LNCAP (cell line): ENCODE data around the gene RP9.

Experiments used
- TF ChIP-seq, protein P1 (sequence below): fragments of 450-650 bp; IDR thresholded peaks from 2 replicates; pipeline ENCODE4 v1.5.1; 2017; ENCODE audit warnings: mild to moderate bottlenecking

Gene RP9, protein sequence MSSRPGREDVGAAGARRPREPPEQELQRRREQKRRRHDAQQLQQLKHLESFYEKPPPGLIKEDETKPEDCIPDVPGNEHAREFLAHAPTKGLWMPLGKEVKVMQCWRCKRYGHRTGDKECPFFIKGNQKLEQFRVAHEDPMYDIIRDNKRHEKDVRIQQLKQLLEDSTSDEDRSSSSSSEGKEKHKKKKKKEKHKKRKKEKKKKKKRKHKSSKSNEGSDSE

DNA sequence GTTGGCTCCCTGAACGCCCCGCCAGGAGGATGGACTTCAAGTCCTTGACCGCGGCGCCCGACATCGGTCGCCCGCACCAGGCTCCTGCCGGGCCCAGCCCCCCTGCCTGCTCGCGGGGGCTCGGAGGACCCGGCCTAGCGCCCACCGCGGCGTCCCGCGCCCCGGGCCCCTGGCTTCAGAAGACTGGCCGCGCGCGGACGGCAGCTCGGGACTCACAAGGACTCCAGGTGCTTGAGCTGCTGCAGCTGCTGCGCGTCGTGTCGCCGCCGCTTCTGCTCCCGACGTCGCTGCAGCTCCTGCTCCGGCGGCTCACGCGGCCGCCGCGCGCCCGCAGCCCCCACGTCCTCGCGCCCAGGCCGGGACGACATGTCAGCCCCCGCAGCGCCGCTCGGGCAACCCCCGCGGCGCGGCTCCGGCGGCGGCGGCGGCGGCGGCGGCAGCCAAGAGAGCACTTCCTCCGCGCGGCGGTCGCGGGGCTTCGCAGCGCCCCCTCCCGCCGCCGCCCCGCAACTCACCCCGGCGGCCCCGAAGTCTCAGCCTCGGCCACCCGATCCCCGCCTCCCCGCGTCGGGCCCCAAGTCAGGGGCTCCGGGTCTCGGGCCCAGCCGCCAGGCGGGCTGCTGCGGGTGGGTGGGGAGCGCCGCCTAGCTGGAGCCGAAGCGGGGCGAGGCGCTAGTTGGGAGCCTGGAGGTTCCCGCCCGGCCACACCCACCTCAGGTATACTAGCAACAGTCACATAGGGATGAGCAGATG, at the start of gene RP9:
RP9 (minus strand) TSS at position 400 of the 753 bp plus-strand sequence; CDS start at position 368, 32 bp downstream.
- TF ChIP-seq, protein P1, sequence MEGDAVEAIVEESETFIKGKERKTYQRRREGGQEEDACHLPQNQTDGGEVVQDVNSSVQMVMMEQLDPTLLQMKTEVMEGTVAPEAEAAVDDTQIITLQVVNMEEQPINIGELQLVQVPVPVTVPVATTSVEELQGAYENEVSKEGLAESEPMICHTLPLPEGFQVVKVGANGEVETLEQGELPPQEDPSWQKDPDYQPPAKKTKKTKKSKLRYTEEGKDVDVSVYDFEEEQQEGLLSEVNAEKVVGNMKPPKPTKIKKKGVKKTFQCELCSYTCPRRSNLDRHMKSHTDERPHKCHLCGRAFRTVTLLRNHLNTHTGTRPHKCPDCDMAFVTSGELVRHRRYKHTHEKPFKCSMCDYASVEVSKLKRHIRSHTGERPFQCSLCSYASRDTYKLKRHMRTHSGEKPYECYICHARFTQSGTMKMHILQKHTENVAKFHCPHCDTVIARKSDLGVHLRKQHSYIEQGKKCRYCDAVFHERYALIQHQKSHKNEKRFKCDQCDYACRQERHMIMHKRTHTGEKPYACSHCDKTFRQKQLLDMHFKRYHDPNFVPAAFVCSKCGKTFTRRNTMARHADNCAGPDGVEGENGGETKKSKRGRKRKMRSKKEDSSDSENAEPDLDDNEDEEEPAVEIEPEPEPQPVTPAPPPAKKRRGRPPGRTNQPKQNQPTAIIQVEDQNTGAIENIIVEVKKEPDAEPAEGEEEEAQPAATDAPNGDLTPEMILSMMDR = peak; percentile 83

- TF ChIP-seq, protein P1 = no peak
These were observed 48.6 kb upstream of the RP9 start for GRCh38 chr7:33157781-33158180.

- TF ChIP-seq, protein P1 = no peak
These were observed 48.1 kb upstream of the RP9 start for GRCh38 chr7:33157311-33157710.

DNA sequence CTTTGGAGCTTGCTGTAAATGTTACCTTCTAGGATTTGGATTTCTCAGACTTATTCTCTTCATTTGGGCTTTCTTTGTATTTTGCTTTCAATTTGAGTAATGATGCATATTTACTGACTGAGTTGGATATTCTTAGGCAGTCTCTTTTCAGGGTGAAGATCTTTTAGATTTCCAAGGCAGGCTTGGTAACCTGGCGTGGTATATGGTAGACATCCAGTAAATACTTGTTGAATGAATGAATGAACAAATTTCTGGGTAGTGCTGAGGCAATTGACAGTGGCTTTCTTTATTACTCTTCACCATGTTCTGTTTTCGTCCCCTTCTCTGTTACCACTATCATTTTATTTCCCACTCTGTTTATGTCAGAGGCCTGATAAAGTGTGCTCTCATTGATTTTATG, 47.2 kb upstream of the RP9 start:
- TF ChIP-seq, protein P1 = no peak

GRCh38 chr7:33155811-33156210, 46.6 kb upstream of the RP9 start:
- TF ChIP-seq, protein P1 = no peak

DNA sequence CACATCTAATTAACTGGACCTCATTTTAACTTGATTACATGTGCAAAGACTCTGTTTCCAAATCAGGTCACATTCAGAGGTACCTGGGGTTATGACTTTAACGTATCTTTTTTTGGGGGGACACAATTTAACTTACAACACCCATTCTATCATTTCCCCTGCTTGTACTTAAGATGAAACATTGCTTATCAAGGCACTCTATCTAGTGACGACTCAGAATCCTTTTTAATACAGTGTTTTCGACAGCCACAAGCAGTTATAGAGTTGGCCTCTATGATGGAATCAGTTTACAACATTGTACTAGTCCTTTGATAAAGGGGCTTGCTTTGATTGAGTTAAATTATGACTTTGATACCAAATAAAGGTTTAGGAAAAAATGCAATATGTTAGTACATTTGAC, 42.9 kb upstream of the RP9 start:
- TF ChIP-seq, protein P1 = no peak

GRCh38 chr7:33145156-33145555, 36.0 kb upstream of the RP9 start:
- TF ChIP-seq, protein P1 = no peak
